Measurements from ENCODE around the gene SMYD2.
"Not testable (repeated sequence)": the region's sequence is repeated elsewhere in the genome, so short reads cannot be mapped to it uniquely, and the experiment has no call there.

Gene SMYD2

DNA sequence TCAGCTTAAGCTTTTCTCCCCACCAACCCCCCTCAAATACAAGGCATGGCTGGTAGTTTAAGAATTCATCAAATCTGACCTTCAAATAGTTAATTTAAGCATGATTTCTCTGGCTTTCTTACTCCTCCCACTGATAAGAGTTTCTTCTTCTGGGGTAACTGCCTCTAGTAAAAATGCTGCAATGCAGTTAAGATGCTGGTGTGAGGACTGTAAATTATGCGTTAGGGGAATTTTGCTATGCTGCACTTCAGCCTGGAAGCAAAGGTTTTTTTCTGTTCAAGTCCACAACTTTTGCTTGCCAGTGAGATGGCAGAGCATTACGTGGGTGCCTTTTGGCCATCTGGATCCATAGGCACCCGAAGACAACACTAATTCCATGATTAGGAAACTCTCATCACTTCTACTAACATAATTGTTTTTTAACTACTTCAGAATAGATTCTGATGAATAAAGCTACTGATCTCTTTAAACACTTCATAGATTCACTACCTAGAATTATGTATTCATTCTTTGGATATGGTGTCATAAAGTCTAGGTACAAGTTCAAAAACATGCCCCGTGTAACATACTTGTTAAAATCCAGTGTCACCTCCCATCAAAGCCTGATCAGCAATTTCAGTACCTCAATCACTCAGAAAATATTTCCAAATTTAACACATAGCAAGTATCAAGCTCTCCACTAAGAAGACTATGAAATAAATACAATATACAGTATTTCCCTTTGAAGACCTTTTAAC, 8.8 kb upstream of the SMYD2 start:
- no peak for DNase-seq (ENCODE audit: low spot score)

DNA sequence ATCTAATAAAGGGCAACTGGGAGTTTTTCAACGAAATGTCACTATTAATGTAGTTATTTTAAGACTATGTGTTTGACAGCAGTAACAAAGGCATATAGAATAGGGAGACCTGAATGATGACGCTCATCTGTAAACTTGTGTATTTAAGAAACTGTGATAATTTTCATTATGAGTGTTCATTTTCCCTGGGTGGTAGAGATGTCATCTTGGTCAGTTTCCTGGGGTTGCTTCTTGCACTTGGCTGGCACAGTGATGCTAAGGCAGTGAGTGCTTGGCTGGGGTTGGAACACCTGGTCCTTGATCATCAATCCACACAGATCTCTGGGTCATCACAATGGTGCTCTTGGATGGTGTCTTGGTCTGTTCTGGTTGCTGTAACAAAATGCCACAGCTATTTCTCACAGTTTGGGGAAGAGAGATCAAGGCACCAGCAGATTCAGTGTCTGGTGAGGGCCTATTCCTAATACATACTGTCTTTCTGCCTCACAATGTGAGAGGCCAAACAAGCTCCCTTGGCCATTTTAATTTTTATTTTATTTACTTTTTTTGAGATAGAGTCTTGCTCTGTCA, 7.9 kb upstream of the SMYD2 start:
- no peak for DNase-seq (ENCODE audit: low spot score)

DNA sequence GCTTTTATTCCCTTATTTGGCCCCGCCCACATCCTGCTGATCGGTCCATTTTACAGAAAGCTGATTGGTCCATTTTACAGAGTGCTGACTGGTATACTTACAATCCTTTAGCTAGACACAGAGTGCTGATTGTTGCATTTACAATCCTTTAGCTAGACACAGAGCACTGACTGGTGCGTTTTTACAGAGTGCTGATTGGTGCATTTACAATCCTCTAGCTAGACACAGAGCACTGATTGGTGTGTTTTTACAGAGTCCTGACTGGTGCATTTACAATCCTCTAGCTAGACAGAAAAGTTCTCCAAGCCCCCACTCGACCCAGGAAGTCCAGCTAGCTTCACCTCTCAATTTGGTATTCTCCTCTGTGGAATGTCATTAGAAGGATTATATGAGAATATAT, 5.3 kb upstream of the SMYD2 start:
- DNase-seq (ENCODE audit: low spot score): not testable (repeated sequence)

DNA sequence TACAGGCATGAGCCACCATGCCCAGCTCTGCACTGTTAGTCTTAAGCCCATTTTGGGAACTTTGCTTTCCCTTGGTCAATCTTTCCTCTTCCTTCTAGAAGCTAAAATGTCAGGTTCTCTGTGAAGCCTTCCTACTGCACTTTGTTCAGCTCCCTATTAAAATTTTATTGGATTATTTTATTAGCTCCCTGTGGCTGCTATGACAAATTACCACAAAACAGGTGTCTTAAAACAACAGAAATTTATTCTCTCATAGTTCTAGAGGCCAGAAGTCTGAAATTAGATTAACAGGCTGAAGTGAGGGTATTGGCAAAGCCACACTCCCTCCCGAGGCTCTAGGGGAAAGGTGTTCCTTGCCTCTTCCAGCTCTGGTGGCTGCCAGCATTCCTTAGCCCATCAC, 4.2 kb upstream of the SMYD2 start:
- DNase-seq (ENCODE audit: low spot score): no peak

DNA sequence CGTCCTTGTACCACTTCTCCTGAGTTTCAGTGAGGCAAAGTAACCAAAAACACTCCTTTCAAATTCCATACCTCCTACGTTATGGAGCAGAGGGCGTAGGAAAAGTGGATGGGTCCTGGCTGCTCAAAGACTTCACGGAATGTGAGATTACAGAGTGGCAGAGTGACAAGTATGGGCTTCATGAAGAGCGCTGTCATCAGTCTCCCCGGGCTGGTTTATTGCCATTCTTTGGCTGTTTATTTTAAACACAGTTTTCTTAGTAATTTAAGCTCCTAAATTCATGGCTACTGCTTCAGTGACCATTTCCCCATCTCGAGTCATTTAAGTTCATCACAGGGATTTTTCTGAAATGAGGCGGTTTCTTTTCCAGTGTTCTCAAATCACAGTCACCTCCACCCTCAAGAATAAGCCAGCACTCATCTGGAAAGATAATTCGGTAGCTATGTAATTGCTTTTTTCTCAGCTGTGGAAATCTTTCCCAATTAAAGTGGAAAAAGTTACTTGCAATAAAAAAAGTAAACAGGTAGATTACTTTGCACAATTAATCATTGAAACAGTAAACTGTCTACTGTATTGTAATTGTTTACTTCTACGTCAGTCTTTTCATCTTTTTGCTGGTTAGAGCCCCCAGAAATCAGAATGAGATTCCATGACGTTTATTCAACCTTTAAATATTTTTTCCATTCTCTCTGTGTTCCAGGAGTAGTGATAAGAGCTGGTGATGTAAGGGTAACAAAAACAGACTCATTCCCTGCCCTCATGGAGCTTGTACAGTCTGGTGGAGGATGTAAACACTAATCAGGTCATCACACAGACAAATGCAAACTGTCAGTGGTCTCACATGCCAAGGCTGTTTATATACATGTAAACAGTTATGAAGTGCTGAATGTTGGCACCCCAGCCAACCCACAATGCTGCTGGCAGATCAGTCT, 3.0 kb upstream of the SMYD2 start:
- no peak for DNase-seq (ENCODE audit: low spot score)

DNA sequence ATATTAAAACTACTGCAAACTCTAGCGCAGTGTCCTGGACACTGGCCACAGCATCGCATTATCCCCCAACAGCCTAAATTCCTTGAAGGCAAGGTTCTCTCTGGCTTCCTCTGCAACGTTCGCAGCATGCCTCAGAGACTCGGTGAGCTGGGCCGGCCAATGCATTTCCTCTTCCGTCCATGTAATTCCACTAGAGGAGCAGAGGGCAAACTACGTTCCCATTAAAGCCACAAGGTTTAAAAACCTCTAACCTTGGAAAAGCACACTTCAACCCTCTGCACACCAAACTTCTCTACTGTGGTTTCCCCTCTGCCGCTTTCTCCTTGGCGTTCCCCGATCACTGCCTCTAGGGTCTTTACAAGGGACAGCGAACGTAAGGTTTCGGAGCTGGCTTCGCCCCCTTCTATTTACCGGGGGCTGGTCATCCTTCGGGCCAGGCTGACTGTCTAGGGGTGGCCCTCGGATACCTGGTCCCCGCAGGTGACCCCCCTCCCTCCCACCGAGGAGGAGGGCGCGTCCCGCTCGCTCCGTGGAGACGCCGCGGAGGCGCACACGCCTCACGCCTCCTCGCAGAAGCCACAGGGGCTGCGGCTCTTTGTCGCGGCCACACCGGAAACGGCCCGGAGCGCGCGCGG, 456 bp upstream of the SMYD2 start:
- DNase-seq (ENCODE audit: low spot score): no peak

DNA sequence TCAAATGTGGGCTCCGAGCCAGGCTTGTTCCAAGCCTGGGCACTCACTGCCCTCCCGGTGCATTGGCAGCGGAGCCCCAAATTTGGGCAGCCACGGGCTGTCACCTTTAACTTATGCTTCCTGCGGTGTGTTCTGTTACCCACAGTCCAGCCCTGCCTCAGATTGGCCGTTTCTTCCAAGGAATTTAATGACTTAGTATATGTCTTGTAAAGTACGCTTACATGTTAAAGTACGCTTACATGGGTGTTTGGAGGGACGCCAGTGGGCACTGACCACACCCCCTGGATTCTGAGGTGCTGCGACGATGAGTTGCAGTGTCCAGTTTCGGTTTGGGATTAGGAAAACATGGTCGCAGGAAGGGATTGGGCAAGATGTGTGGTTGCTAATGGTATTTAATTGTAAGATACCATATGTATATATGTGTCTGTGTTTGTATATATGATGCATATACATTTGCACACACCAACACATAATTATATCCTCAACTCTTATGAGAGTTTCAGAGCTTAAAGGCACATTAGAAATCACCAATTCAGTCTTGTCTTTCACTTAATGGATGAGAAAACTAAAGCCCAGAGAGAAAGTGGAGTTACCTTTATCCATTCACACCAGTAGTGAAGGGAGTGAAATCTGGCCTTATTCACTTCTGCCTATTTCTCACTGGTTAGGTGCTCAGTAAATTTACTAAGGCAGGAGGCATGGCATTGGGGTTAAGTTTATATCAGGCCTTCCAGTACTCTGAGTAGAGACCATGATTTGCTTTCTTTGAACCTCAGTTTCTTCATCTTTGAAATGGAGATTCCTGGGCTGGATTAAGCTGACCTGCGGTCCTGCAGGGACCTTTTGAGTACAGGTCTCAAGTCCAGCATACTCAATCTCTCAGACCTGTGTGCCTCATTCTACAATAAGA, 1.0 kb downstream of the SMYD2 start:
- DNase-seq (ENCODE audit: low spot score): no peak

DNA sequence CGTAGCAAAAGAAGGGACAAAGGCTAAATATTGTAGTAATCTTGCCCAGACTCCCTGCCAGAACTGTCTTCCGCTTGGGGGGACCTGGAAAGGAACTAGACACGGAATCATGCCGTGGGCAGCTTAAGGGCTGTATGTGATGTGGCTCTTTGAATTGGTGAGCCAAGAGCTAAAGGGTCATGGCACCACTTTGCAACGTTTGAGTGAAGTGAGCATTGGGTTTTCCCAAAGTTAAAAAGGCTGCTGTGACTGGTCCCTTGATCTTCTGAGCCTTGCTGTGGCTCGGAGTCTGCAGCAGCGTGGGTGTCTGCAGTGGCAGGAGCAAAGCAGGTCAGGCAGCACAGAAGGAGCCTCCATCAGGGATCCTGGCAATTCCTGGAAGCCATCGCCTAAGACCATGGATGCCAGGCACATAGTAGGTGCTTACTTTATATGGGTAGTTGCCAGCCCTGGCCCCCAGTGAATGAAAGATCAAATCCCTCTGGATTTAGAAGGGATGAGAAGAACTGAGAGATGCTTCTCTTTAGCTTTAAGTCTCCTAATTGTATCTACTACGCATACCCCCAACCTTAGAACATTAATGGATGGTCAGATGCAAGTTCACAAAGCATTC, 1.8 kb downstream of the SMYD2 start:
- no peak for DNase-seq (ENCODE audit: low spot score)

DNA sequence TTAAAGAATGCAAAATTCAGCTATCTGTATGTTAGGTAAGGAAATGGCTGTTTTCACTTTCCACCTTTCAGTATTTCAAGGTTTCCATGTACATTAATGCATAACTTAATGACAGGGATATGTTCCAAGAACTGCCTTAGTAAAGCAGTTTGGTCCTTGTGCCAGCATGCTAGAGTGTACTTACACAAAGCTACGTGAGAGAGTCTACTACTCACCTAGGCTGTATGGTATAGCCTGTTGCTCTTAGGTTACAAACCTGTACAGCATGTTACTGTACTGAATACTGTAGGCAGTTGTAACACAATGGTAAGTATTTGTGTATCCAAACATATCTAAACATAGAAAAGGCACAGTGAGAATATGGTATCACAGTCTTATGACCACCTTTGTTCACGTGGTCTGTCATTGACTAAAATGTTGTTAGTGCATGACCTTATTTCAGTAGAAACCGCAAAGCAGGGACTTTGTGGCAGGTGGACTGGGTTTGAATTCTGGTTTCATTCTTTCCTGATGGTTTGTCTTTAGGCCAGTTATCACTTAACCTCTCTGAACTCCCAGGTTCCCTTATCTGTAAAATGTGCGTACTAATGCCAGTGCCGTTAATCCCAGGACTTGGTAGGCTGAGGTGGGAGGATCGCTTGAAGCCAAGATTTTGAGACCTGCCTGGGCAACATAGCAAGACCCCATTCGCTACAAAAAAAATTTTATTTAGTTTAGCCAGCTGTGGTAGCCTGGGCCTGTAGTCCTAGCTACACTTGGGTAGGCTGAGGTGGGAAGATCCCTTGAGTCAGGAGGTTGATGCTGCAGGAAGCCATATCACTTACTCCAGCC, 4.9 kb downstream of the SMYD2 start:
- no peak for DNase-seq (ENCODE audit: low spot score)

DNA sequence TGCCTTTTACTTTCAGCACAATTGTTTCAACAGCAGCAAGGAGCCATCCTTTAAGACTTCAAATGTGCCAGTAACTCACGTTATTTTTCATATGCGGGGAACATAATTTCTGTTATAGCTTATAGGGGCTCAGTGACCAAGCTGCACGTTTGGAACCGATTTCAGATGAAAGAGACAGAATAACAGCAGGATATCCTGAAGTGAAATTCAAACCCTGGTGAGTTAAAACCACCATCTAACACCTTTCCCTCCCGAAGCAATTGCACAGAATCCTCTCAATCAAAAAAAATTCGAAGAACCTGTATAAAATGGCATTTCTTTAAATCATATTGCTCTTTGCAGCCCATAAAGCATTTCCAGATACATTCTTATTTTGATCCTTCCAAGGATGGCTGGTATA, 6.9 kb downstream of the SMYD2 start:
- no peak for DNase-seq (ENCODE audit: low spot score)

DNA sequence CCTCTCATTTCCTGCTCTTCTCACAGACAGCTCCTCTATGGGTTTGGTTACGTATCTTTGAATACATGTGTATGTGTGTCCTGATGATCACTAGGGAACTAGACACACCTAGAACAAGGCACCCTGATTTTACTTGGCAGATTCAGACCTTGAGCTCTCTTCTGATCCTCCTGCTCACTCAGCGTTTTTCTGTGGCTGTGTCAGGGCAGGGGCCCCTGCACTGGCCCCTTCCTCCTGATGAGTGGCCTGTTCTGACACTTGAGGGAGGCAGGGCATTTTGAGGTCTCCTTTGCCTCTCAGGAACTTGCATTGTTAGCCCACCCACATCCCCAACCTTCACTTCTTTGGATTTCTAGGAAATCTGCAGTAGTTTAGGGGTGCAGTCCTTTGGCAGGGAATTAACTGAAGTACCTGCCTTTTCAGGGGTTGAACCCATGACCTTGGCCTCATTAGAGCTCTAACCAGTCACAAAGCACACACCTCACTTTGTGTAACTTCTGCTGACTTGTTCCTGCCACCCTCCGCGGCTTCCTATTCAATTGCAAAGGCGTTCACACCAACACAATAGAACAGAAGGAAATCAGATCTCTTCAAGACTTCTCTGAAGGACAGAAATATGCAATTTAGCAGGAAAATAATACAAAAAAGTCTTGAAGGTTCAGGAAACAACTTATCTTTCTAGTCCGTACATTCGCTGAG, 8.8 kb downstream of the SMYD2 start:
- no peak for DNase-seq (ENCODE audit: low spot score)

DNA sequence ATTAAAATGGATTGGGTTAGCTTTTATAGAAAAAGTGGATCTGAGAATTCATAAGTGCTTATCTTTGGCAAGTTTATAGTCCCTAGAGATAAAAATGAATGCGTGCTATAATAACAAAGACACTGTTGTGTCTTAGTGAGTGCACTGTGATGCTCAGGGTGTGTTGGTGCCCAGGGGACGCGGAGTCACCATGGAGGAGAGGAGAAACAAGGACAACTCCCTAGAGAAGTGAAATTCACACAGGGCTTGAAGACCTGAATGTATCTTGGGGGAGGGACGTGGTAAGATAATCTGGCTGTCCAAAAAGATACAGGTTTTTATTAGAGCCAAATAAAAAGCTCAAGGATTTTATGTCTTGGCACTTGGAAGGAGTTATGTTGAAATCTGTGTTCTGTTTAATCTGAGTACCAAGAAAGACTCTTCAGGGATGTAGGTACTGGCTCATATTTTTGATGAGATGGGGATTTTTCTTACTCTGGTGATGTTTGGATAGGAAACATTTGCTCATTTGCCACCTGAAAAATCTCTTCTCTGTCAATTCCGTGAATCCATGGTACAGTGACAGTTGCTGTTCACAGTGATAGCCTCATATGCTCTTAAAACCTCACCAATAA, 9.6 kb downstream of the SMYD2 start:
- DNase-seq (ENCODE audit: low spot score): no peak

DNA sequence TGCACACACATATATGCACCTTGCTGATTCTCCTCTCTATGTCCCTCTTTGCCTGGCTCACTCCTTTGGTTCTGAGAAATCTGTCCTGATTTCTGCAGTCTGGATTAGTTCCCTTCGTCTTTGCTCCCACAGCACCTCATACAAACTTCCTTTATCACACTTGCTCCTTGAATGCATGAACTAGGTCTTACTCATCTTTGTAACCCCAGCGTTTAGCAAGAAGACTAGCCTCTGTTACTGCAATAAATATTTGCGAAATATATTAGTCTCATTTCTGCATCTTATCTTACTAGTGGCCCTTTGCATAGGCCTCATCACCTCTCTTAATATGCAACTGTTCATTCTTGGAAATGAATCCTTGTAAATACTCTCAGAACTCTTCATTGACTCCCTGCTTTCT, 11.4 kb downstream of the SMYD2 start:
- no peak for DNase-seq (ENCODE audit: low spot score)

DNA sequence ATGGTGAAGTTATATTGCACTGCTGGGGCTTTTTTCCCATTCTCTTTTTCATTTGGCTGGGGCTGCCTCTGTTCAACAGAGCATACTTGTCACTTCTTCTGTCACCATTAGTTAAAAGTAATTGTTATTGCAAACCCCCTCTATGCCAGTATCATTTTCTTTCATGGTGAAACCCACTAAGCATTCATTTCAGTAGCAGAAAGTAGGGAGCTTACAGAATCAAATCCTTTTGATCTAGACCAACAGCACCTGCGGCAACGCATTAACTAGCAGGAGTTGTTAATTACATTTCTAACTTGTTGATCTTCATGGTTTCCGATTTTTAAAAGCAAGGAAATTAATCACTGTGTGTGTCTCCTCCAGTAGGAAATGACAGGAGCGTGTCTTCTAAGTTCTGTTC, 15.0 kb downstream of the SMYD2 start:
- DNase-seq (ENCODE audit: low spot score): no peak

DNA sequence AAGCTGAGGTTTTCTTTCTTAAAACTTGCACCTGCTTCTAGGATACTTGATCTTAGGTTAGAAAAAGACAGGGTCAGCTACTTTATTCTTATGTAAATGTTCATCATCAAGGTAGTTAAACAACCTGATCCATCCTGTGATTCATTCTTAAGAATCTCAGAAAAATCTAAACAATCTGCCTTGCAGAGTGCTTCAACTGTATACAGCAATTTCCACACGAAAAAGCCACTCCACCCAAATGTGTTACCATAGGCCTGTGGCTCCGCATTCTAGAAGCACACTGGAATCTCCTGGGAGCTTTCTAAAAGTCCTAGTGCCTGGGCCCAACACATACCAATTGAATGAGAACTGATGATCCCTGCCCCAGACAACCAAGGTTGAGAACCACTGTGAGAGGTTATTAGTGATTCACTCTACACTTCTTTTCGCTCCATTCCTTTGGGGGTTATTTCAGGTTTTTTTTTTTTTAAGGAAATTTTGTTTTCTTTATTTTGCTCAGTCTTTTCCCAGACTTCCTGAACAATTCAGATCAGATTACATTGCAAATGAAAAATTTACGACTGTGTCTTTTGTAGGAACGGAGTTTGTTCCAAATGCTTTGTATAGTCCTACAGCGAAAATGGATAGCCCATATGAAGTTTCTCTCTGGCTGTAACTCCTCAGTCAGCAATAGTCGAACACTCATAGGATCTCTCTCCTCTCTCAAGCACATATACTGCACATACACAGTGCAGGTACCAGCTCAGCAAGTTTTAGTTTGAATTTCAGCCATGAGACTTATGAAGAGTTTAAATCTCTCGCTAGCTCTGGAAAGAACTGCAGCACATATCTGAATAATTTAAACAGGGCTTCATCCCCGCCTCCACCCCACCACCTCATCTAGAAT, 16.1 kb downstream of the SMYD2 start:
- no peak for DNase-seq (ENCODE audit: low spot score)

DNA sequence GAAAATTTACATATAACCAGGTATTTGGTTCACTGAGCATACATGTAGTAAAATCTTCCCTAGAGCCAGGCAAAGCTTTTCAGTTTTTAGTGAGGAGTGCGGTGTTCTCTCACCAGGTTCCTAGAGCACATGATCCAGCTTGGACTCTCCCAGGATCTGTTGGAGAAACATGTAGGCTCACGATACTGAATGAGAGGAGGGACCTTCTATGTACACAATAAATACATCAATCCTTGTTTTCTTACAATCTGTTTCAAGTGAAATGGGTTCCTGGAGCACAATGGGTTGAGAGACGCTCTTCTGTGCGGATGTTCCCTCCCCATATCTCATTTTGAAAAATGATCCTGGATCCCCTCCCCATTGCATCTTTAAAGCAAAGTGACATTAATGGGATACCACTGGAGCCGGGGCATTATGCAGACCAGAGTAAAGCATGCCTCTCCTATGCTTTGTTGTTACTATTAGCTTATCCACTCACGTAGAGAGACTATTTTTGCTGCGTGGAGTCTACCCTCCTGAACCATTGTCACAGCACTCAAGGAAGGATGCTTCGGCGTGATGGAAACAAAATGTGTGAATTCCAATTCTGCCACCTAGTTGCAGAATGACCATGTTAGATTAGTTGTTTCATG, 19.3 kb downstream of the SMYD2 start:
- DNase-seq (ENCODE audit: low spot score): no peak

DNA sequence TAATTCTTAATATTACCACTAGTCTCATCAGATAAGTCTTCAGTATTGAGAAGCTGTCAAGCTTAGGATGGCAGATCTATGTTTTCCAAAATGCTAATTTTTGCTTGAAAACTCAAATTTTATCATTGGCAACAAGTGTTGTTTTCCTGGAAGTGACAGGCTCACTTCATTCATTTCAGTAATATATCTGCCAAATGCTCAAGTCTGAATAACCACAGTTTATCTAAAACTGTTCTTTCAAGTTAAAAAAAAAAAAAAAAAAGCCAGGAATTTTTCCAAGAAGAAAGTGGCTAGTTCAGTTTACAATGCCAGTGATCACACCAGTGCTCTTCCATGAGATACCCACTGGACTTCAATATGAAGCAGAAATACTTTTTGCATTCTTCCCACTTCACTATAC, 20.6 kb downstream of the SMYD2 start:
- DNase-seq (ENCODE audit: low spot score): no peak

All from putamen (tissue), 1 donor.